ENCODE data around the gene PNPLA1.

The PNPLA1 gene, protein sequence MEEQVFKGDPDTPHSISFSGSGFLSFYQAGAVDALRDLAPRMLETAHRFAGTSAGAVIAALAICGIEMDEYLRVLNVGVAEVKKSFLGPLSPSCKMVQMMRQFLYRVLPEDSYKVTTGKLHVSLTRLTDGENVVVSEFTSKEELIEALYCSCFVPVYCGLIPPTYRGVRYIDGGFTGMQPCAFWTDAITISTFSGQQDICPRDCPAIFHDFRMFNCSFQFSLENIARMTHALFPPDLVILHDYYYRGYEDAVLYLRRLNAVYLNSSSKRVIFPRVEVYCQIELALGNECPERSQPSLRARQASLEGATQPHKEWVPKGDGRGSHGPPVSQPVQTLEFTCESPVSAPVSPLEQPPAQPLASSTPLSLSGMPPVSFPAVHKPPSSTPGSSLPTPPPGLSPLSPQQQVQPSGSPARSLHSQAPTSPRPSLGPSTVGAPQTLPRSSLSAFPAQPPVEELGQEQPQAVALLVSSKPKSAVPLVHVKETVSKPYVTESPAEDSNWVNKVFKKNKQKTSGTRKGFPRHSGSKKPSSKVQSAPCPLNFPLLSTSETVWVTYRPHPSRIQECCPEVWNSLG

DNA sequence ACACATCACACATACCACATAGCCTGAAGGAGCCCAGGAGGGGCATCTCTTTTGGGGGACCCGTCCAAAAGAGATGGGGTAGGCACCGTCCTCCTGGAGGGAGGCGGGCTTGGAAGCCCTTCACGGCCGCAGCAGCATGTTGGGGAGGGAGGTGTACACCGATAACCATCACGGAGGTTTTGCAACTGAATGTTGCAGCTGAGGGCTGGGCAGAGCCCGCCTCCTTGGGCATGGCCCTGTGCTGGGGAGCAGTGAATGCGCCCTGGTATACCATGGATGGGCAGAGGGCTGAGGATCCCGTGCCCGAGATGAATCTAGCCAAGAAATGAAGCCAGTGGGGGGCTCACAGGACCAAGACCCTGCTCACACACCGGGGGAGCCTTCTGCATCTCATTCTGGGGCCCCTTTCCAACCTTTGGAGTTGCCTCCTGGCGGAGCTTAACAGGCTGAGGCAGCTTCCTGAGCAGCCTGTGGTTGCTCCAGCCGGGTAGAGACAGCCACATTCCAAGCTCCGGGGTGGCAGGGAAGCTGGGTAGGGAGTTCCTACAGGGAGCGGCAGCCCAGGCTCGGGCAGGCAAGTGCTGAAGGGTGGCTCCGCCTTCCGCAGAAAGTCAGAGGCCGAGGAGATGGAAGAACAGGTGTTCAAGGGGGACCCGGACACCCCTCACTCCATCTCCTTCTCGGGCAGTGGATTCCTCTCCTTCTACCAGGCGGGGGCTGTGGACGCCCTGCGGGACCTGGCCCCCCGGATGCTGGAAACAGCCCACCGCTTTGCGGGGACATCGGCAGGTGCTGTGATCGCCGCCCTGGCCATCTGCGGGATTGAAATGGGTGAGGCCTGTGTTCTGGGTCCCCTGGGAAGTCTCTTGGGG lies at the start of gene PNPLA1:
TSS of gene PNPLA1 (plus strand) at position 227 of the 872 bp plus-strand sequence. CDS start at position 627, 400 bp downstream.
- DNase-seq = no peak
- ATAC-seq = no peak

DNA sequence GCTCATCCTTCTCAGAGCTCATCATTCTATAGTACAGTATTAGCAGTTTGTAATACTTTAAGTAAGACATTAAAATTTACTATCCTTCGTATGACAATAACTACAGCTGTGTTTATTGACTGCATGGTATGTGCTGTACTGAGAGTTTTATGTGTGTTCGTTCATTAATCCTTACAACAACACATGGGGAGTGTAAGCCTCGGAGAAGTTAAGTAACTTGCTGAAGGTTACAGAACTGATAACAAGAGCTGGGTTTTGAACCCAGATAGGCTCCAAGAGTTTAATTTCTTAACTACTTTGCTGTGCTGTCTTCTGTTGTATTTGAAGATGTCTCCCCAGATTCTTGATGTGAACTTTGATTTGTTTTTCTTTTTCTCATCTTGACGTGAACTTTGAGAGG lies 49.6 kb upstream of the PNPLA1 start:
- DNase-seq (no peak), ATAC-seq (no peak)

DNA sequence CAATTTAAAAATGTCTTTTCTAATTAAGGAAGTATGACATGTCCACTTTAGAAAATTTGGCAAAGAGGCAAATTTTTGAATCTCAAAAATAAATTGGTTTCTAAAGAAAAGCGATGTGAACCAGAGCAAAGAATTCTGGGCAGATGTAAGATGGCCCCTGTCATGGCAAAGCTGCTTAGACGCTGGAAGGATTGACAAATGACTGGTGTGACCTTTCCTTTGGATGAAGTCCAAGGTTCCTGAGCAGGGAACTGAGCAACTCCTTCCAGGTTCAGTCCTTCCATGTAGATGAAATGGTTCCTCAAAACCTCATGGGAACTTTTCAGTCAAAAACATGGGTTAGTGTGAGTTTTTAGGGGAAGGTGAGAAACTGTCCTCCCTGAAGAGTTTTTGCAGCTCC lies 48.2 kb upstream of the PNPLA1 start:
- ATAC-seq (no peak), DNase-seq (no peak)

DNA sequence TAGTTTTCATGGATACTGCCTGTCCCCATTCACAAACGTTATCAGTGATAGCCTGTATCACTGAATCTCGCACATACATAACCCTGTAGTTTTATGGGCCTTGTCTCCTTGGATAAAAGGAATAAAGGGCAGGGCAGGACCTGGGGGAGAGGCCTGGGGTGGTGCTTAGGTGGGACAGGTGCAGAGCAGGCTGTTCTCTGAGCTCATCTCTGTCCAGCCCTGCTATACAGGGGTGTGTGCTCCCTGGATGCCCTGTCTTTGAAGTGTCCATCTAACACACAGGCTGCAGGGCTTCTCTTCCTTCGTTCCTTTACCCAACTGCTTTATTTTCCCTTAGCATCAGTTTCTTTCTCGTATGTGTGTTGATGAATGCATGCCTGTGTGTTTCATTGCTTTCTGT lies 46.9 kb upstream of the PNPLA1 start:
- DNase-seq (no peak), ATAC-seq (no peak)

DNA sequence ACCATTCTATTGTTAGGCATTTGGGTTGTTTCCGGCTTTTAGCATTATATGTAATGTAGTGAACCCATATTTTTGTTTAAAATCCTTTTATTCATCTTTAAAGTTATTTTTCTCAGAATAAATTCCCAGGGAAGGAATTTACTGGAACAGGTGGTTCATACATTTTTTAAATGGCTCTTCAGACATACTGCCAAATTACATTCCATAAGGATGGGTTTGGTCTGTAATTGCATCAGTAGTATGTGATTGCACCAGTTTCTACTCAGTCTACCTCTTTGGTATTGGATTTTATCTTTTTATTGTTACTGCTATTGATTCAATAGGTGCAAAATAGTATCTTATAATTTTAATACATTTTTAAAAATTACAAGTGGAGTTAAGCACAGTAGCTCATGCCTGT lies 46.2 kb upstream of the PNPLA1 start:
- ATAC-seq (no peak), DNase-seq (no peak)

DNA sequence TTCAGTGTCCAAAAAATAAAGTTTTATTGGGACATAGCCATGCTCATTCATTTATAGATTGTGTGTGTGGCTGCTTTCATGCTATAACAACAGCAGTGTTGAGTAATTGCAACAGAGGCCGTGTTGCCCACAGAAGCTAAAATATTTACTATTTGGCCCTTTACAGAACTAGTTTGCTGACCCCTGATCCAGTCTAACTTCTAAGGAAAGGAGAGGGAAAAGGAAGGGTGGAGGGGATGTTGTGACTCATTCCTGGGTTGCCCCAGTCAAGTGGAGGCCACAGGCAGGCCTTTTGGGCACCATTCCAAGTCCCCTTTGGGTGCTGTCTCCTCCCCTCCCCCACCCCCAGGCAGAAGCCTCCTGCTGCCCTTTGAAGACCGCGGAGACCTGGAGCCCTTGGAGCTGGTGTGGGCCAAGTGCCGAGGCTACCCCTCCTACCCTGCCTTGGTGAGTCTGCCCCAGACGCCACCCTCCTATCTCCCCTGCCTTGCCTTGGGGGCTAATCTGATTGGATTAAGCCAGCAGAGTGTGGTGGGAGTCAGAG lies 44.9 kb upstream of the PNPLA1 start:
- no peak for DNase-seq

DNA sequence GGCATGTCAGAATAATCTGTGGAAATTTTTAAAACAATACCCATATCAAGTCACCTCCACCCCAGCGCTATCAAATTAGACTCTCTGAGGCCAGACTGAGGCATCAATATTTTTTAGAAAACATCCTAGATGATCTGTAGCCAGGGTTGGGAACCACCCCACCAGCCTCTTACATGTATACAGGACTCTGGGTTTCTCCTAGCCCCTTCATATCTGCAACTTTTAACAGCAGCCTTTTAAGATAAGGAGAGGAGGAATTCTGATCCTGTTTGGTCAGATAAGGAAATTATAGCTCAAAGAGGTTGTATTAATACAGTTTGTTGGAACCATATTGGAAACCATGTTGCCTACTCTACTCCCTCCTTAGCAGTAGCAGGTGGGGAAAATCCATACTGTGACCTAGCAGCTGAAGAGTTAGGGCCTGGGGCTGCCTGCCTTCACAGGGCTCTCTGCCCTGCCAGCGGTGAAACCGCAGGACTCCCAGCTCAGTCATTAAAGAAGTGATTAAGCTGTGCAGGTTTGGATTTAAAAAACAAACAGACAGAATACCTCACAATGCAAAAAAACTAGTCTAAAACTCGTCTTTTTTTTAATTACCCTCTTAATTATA lies 43.3 kb upstream of the PNPLA1 start:
- DNase-seq = no peak
- no peak for ATAC-seq

More for the DNA sequence above, 44.9 kb upstream of the PNPLA1 start:
- no peak for ATAC-seq

DNA sequence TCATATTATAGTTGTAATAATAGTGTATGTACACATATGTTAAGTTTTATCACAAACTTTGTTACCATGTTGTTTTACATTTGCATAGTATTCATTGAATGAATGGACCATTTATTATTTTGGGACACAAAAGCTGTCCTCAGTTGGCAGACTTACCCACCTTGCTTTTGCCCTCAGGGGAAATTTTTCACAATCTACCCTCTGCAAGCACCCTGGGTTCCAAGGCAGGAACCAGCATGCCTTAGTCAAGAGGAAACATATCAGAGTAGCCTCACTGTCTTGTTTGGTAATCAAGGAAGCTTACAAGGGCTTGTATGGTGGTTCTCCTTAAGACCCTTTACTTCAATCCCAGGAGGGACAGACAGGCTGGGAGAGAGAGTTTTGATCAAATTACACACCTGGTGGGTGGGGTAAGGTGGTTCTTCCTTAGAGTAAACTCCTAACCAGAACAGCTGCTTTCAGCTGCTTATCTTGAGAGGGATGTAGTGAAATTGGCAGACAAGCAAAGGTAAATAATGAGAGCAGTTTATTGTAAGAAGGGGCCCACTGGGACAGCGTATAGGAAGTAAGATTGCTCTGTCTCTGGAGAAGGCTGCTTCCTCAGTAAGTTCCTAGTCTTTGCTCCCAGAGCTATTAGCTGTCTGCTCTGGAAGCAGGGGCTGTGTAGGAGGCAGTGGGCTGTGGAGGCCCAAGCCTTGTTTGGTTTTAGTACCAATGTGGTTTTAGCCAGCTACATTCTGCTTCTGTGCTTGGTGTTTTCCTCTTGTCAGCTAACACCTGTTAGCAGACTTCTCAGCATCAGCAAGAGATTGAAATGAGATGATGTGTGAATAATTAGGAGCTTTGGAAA lies 42.3 kb upstream of the PNPLA1 start:
- no peak for ATAC-seq

DNA sequence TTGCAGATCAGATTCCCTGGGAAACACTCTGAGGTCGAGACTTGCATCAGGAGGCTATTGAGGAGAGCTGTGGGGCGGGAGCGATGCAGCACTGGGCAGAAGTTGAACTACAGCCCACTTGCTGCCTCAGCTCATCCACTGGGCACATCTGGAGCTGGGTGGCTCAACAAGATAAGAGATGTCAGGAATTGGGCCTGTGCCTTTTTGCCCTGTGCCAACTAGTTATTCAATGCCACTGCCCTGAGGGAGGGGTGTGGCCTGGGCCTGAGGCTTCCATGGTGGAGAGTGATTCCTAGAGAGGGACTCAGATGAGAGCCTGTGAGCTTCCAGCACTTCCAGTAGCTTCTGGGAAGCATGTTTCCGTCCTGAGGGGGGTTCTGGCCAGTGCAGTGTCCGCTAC lies 40.6 kb upstream of the PNPLA1 start:
- ATAC-seq (no peak), DNase-seq (no peak)

More for the DNA sequence above, 42.3 kb upstream of the PNPLA1 start:
- no peak for DNase-seq

DNA sequence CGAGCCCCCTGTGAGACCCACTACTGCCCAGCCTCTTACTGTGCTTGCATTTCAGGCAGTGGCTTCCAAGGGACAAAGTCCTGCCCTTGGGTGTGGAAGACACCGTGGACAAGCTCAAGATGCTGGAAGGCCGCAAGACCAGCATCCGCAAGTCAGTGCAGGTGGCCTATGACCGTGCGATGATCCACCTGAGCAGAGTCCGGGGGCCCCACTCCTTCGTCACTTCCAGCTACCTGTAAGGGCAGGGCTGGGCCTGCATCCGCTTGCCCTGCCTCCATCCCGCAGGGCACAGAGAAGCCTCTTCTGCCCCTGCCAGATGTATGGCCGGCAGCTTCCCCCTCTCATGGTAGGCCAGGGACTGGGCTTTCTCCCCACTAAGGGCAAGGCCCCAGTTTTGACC lies 39.5 kb upstream of the PNPLA1 start:
- DNase-seq (no peak), ATAC-seq (no peak)

DNA sequence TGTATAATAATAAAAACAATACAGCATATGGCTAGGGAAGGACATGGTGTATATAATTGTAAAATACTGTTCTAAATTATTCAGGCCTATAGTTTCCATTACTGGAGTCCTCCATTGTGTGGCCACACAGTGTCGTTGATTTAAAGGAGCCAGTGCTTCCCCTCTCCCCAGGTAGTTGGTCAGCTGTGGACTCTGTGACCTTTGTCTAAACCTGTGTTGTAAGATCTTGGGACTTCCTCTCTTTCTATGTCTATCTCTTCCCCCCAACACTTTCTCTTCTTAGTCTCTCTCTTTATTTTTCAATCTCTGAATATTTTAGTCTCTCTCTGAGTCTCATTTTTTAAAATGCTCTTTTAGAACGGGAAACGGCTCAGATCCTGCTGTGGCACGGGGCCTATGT lies 37.7 kb upstream of the PNPLA1 start:
- ATAC-seq (no peak), DNase-seq (no peak)

DNA sequence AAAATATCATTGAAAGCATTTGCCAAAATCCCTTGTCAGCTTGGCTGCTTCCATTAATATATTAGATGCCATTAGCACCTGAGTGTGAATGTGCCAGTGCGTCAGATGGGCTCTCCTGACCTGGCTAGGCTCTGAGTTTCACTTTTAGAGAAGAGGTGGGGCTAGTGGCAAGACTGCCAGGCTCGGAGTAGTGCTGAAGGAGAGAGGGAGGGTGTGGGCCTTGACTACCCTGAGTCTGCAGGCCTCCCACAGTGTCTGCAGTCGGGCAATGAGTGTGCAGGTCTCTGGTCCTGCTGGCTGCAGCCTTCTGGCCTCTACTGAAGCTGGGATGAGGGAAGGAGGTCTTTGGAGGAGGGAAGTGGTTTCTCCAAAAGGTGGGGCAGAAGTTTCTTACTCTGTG lies 34.6 kb upstream of the PNPLA1 start:
- DNase-seq (no peak), ATAC-seq (no peak)

DNA sequence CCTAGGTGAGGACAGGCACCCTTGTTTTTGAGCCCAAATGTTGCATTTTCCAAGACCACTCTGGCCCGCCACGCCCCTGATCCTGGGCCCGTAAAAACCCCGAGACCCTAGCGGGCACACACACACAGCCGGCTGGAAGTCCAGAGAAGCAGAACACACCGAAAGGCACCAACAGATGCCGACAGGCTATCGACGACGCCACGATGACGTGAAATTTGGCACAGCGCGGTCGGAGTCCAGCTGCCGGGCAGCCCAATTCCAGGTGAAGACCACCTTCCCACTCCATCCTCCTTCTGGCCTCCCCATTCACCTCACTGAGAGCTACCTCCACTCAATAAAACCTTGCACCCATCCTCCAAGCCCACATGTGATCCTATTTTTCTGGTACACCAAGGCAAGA lies 34.0 kb upstream of the PNPLA1 start:
- DNase-seq (no peak), ATAC-seq (no peak)

DNA sequence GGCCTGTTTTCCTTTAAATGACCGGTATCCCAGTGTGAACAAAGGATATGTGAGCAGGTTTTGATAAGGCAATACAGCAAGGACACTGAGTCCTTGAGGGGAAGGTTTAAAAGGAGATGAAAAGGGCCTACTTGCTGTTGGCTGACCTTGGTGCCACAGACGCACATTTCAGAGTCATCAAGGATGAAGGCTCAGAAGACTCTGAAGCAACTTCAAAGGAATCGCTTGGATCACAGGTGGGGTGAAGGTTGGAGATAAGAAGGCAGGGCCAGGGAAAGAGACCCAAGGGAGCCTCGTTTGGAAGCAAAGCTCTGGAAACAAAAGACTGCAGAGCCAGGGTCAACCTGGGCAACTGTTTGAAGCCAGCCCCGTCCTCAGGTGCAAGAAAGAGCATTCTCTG lies 30.1 kb upstream of the PNPLA1 start:
- no peak for ATAC-seq
- DNase-seq = no peak

DNA sequence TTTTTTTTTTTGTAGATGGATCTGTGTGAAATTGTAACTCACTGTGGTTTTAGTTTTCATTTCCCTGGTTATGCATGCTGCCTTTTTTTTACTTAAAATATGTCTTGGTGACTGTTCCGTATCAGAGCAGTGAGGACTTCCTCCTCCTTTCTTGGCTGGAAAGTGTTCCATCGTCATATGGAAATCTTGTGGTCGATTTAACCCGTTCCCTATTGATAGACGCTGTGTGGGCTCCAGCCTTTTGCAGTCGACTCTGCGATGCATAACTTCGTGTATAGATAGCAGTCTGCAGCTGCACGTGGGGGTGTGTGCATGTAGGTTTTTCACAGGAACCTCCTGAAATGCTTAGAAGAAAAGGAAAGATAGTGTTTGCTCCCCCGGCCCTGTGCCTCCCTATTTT lies 28.1 kb upstream of the PNPLA1 start:
- DNase-seq (no peak), ATAC-seq (peak; percentile 57)

DNA sequence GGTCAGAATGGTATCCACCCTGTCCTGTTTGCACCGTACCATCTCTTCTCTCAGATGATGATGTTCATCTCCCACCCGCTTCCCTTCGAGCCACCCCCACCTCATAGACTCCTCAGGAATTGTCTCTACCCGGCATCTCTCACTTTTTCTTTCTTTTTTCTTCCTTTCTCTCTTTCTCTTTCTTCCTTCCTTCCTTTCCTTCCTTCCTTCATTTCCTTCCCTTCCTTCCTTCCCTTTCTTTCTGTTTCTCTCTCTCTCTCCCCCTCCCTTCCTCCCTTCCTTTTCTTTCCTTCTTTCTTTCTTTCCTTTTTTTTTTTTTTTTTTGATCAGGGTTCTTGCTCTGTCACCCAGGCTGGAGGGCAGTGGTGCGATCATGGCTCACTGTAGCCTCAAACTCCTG lies 27.7 kb upstream of the PNPLA1 start:
- DNase-seq (no peak), ATAC-seq (no peak)

DNA sequence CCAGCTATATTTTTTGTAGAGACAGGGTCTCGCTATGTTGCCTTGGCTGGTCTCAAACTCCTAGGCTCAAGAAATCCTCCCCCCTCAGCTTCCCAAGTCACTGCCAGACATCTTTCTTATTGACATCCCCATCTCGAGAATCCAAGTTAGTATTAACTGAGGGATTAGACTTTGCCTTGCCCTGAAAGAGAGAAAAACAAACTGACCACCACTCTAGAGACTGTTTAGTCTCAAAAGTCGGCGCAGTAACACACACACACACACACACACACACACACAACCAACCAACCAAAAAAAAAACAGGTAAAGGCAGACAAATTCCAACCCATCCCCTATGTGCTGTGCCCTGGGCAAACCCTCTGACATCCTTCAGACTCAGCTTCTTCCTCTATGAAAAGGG lies 27.2 kb upstream of the PNPLA1 start:
- ATAC-seq (no peak), DNase-seq (no peak)

DNA sequence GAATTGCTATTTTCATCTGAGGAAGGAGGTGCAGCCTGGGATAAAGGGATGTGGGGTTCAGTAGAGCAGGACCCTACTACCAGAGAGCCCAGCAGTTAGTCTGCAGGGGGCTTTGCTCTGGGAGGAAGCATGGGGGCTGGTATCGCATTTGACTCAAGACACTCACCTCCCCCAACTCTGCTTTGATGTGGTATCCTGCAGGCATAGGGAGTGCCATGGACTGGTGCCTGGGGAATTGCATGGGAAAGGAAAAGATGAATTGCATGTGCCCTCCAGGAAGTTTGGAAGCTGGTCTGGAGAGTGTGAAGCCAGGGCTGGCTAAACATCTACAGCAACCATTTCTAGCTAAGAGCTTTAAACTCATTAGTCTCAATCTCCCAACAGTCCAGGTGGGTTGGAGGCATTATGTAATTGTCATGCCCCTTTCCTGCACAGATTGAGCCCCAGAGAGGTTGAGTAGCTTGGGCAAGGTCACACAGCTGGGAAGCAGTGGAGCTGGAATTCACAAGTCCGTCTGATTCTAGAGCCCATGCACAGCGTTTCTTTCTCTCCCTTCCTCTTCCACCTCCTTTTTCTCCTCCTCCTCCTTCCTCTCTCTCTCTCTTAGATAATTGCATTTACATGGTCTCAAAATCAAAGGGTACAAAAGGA lies 26.2 kb upstream of the PNPLA1 start:
- DNase-seq (no peak), ATAC-seq (no peak)

DNA sequence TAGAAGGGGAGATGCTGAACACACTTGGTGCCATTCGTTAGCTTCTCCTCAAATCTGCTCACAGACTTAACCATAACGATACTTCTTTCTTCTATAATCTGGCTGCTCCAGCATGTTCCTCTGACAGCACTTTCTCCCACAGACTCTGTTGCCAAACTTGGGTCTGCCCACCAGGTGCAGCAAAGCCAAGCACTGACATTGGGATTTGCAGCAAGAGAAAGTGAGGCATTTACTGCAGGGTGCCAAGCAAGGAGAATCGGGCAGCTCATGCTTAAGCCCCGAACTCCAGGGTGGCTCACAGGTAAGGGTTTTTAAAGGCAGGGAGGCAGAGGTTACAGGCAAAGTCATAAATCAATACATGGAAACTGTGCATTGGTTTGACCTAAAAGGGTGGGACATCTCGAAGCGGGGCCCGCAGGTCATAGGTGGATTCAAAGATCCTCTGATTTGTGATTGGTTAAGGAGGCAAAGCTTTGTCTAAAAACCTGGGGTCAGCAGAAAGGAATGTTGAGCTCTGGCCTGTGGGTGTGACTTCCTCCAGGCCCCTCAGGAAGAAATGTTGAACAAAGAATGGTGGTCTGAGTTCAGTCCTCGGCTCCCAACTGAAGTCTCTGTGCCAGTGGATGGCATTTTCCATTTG lies 25.1 kb upstream of the PNPLA1 start:
- ATAC-seq (no peak), DNase-seq (no peak)

DNA sequence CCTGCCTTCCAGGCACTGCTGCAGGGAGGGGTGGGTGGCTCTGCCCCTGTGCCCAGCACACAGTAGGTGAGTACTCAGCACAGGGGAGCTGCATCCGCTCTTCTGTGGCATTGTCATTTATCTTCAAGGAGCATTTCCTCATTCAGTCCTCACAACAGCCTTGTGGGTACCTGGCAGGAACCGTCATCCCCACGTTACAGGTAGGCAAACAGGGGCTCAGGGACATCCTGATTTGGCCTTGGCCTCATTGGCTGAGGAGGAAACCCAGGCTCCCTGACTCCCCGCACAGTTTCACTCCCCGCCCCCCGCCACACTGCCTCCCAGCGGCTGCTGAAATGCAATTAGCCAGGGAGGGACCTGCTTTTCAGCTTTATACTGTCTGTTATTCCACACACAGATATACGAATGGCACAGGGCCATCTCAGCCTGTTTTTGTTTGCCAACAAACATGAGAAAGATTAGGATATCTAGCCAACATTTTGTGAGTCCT lies 24.2 kb upstream of the PNPLA1 start:
- ATAC-seq = no peak
- DNase-seq = peak; percentile 23

Data from stimulated activated naive CD8-positive, alpha-beta T cell treated with anti-CD3 and anti-CD28 coated beads, Interleukin-15, Interleukin-2, amounts not matched to agents 100 U/mL and 50 U/mL, for 24 hours (primary cell).